WTC11 (cell line): Measurements from ENCODE around the gene DHDH.

Source experiments
- ETV6 ChIP-seq: sonication (generic); formaldehyde crosslinking; IDR thresholded peaks from 2 replicates; pipeline ENCODE4 v1.8.1; 2022; ENCODE audit warnings: mild to moderate bottlenecking, missing genetic modification reagents
- NFE2L1 ChIP-seq: sonication (generic); formaldehyde crosslinking; IDR thresholded peaks from 2 replicates; pipeline ENCODE4 v1.8.1; 2023; ENCODE audit warnings: missing genetic modification reagents
- NR2C2 ChIP-seq: sonication (generic); formaldehyde crosslinking; IDR thresholded peaks from 2 replicates; pipeline ENCODE4 v1.8.0; 2022; ENCODE audit warnings: mild to moderate bottlenecking, missing genetic modification reagents

DNA sequence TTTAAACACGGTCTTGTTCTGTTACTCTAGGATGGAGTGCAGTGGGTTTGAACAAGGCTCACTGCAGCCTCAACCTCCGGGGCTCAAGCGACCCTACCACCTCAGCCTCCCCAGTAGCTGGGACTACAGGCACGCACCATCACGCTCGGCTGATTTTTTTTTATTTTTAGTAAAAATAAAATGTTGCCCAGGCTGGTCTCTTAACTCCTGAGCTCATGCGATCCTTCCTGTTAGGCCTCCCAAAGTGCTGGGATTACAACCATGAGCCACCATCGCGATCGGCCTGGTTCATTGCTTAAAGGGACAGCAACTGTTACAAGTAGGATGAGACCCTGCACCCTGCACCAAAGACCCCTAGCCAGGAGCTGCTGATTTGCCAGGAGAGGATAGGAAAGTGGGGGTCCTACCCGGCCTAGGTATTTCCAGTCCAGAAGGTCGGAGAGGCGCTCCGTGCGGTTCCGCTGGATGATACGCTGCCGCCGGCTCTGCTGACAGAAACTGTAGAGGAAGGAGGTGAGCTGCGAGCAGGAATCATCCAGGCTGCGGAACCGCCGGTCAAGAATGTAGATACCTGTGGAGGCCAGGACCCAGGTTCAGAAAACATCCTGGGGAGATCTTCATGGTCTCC is 36.8 kb downstream of the DHDH start:
- TF ChIP-seq ETV6 (no peak), NFE2L1 (CRISPR knock-in tag) (no peak), NR2C2 (CRISPR knock-in tag) (no peak)
